GM19239 (cell line): Measurements from ENCODE around the gene NHSL2.
A peak's percentile ranks its signal among the peaks of the same experiment; 100 is the strongest.

Source experiments
- DNase-seq: peaks from one replicate; pipeline ENCODE4 v3.0.0; 2011; ENCODE audit warnings: low spot score; ENCODE audit not compliant: insufficient read length
- FAIRE-seq: peaks from 2 replicates; lab custom pipeline; 2011; peaks lifted over from hg19 to GRCh38; lab: Jason Lieb, UNC

Gene NHSL2

GRCh38 chrX:72037601-72038000 is 127.0 kb downstream of the NHSL2 start:
- DNase-seq: no peak
- no peak for FAIRE-seq

GRCh38 chrX:72038016-72038415 is 127.4 kb downstream of the NHSL2 start:
- no peak for DNase-seq
- no peak for FAIRE-seq

DNA sequence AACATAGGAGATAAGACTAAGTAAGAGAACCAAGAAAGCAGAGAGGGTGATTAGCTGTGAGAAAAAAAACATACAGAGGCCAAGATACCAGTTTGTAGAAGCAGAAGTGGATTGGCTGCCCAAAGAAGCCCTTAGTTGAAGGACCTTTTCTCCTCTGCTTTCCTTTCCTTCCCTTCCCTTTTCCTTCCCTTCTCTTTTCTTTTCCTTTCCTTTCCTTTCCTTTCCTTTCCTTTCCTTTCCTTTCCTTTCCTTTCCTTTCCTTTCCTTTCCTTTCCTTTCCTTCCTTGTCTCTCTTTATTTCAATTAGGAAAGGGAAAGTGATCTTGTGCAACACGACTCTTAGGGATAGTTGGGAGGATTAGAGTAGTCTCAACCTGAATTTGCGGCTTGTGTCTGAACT is 128.2 kb downstream of the NHSL2 start:
- FAIRE-seq (no peak), DNase-seq (no peak)

DNA sequence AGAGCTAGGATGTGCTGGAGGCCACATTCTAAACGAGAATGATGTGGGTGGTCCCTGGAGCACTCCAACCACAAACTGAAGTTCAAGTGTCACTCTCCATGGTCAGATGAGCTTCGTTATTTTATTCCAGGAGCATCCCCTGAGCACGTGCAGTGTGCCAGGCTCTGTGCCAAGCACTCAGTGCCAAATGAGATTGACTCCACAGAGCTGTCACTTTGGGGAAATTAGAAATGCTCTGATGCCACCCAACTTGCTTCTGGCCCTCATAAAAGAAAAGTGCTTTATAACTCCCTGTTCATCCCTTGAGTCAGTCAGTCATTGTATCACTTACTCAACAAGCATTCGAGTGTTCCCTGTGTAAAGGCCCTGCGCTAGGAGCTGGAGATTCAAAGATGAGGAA is 129.9 kb downstream of the NHSL2 start:
- FAIRE-seq (no peak), DNase-seq (no peak)

DNA sequence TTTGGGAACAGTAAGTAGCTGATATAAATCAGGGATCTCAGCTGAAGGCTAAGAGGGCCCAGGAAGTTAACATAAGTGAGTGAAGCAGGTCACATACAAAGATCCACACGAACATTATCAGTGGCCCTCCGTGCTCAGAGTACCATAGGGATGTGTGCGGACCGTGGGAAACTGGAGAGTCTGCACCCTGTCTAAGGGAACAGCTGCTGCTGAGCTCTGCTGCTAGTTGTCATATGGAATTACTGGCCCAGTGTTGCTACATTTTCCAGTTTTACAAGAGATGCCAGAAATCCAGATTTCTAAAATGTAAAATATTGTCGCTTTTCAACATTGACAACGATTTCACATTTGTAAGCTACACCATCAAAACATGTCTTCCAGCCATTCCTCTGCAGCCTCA is 130.5 kb downstream of the NHSL2 start:
- FAIRE-seq (no peak), DNase-seq (no peak)

DNA sequence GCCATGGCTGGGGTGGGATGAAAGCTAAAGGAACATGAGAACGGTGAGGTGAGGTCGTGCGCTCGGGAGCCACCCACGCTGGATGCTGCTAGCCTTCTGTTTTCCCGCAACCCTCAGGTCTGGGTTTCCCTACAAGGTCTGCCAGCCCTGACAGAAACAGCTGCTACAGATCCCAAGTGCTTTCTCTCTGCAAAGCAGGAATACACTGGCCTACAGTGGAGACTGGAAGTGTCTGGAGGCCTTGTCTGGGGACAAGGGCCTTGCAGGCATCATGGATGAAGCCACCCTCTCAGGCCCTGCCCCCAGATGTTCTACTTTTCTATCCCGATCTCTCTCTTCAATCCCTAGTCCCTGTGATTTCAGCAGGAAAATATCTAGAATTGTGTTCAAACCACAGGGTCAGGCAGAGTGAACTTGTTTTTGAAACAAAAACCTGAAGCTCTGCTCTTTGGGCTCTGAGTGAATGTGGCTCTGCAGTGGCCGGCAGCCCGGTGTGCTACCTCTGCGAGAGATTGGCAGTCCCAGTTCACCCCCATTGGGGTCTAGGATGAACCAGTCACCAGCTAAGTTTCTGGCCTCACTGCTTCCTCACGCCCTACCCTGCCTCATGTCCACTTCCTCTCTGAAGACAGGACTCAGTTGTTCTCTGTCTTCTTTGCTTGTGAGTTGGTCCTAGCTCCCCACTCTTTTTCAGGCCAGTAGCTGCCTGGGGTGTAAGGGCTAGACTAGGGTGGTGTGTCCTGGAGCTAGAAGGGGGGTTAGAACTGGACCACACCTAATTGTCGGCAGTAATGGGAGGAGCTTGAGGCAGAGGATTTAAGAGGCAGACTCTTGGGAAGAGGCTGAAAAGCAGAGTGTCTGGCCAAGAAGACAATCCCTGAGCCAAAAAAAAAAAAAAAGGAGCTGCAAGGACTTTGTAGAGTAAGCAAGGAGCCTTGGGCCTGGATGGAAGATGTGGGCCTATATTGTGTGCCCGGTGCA is 131.5 kb downstream of the NHSL2 start:
- FAIRE-seq (no peak), DNase-seq (no peak)

DNA sequence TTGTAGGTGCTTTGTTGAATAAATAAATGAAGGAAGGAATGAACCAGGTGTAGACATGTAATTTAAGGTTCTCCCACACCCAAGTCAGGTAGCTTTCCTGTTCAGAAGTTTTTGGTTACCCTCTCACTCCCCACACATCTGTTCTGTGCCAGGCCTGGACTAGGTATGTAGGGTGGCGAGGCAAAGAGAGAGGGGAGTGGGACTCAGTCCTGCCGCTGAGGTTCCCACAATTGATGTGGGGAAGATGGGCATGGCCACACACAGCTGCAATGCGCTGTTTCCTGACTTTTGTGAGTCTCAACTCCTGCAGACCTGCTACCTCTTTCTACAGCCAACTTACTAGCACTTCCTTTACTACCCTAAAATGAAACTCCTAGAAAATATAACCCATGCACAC is 132.2 kb downstream of the NHSL2 start:
- FAIRE-seq (no peak), DNase-seq (no peak)

DNA sequence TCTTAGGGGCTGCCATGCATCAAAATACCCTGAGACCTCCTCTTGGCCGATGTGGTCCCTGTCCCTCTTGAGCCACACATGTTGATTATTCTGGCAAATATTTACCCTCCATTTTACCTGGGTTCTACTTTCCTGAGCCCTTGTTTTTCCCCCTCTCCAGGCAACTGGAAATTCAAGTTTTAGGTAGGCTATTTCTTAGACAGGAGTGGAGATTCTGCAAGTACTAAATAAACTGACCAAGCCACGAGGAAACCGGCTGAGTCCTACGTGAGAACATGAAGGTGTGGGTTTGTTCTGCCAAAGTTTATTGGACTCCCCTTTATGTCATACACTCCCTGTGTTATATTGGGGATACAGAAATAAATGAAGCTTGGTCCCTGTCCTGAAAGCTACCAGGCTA is 133.0 kb downstream of the NHSL2 start:
- DNase-seq (no peak), FAIRE-seq (no peak)

DNA sequence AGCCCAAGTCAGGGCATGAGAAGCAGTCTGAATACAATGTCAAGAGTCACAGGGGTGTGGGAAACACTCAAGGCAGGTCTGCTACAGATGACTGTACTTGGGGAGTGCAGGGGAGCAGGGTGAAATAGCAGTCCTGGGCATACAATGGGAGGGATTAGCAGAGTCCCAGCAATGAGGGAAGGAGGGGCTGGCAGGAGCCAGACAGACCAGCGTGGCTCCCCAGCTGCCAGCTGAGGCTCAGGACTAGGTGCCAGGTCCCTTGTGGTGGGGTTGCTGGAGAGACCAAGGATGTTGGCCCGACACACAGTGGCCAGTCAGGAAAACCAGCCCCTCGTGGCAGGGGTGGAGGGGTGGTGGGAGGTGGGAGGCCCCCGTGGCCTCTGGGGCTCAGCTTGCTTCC is 134.5 kb downstream of the NHSL2 start:
- no peak for DNase-seq
- no peak for FAIRE-seq

DNA sequence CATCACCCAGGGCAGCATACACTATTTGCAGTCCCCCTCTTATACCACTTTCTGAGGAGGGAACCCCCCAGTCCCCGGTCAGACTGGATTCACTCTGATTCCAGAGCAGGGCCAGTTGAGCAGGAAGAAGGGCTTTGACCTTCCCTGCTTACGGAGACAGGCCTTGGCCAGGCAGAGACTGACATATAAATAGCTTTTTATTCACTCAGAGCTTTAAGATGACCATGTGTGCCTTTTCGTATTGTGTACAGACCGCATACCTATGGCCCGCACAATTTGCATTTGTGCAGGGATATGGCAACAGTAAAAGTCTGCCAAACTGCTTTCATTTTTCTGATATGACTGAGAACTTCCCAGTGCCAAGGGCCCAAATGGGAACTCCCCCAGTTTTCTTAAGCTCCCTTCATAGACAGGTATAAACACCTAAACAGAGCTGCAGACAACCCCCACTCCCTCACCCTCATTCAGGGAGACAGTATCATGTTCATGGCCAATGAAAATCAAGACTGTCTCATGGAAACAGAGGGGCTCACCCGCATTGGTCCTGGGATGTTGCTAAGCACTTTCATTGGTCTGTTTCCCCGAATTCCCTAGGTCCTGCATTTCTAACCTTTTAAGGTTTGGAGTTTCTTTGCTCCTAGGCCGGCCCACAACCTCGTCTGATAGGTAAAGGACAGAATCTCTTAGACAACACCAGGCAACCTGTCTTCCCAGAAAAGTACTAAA is 135.1 kb downstream of the NHSL2 start:
- DNase-seq (no peak), FAIRE-seq (no peak)

GRCh38 chrX:72046447-72046846 is 135.8 kb downstream of the NHSL2 start:
- no peak for DNase-seq
- peak; percentile 23 for FAIRE-seq

DNA sequence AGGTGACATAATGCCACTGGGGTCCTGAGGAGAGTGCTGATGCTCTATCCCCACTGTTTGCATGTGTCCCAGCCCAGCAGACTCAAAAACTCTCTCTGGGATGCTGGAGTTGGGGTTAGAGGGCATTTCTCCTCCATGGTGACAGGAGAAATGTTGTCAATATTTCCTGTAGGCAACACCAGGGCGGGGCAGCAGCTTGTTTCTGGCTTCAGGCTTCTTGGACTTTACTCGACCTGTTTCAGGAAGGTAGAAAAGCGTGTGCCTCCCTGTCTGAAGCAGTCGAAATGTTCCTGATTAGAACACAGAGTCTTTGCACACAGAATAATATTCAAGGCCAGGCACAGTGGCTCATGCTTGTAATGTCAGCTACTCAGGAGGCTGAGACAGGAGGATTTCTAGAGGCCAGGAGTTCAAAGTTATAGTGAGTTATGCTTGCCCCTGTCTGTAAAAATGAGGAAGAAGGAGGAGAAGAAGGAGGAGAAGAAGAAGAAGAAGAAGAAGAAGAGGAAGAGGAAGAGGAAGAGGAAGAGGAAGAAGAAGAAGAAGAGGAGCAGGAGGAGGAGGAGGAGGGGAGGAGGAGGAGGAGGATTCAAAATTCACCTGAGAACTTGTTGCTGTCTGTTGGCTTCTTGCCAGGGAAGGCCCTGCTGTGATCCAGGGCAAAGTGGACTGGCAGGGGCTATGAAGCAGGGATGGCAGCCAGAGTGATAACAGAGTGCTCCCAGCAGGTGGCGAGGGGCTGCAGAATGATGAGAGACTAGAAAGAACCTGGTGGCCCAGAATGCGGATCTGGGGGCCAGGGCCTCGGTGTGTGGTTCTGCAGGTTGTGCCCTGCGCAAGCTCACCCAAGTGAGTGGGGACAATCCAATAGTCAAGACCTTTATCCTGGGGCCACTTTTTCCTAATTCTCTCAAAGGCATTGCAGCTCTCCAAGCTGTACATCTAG is 138.1 kb downstream of the NHSL2 start:
- no peak for DNase-seq
- no peak for FAIRE-seq

GRCh38 chrX:72050011-72050410 is 139.4 kb downstream of the NHSL2 start:
- no peak for DNase-seq
- FAIRE-seq: no peak

DNA sequence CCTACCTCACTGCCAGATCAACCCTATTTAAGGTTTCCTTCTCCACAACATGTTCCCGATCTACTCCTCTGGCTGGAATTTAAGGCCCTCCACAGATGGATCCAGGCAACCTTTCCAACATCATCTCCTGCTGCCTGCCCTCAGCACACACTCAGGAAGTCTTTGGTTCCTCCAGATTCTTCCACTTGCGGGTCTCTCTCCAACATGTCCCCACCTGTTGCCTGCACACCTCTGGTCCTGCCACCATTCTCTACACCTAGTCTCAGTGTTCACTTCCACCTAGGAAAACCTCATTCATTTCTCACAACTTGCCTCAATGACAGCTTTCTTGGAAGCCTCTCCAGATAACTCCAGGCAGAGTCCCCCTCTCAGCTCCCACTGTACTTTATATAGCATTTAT is 140.9 kb downstream of the NHSL2 start:
- no peak for DNase-seq
- no peak for FAIRE-seq

- no peak for FAIRE-seq
- DNase-seq: no peak
These were observed 141.9 kb downstream of the NHSL2 start for GRCh38 chrX:72052415-72053090.

GRCh38 chrX:72053508-72053907 is 142.9 kb downstream of the NHSL2 start:
- DNase-seq (no peak), FAIRE-seq (no peak)

DNA sequence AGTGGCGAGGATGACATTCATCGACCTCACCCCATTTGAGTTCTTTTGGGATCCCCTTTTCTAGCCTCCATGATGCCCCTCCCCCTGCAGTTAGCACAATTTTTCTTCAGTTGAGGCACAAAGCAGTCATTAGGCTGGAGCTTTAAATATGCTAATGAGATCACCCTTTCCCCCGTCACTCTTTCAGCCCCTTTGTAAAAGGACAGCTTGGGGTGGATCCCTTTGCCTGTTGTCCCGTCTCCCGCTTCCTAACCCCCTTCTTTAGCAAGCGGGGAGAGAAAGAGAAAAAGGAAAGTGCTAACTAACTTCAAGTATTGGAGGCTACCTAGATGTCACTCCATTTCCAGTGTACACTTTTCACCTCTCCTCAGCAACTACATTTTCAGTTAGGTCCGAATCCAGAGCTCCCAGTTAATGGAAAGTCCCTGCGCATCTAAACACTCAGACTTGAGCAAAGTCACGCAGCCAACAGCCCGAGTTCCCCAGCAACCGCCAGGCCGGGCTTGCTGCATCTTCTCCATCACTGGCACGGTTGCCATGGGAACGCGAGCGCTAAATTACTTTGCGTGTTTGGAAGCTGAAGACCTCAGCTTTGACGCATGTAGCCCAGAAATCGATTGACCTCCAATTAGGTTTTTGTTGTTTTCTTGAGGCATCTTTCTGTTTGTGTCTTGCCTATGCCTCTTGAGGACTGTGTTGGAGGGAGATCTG is 144.3 kb downstream of the NHSL2 start:
- no peak for FAIRE-seq
- DNase-seq: no peak

- FAIRE-seq (no peak), DNase-seq (no peak)
These were observed 146.7 kb downstream of the NHSL2 start for GRCh38 chrX:72057331-72057730.

GRCh38 chrX:72057849-72058248 is 147.2 kb downstream of the NHSL2 start:
- FAIRE-seq: no peak
- DNase-seq: no peak
